ENCODE measurements around the gene TECTB.

Gene TECTB

DNA sequence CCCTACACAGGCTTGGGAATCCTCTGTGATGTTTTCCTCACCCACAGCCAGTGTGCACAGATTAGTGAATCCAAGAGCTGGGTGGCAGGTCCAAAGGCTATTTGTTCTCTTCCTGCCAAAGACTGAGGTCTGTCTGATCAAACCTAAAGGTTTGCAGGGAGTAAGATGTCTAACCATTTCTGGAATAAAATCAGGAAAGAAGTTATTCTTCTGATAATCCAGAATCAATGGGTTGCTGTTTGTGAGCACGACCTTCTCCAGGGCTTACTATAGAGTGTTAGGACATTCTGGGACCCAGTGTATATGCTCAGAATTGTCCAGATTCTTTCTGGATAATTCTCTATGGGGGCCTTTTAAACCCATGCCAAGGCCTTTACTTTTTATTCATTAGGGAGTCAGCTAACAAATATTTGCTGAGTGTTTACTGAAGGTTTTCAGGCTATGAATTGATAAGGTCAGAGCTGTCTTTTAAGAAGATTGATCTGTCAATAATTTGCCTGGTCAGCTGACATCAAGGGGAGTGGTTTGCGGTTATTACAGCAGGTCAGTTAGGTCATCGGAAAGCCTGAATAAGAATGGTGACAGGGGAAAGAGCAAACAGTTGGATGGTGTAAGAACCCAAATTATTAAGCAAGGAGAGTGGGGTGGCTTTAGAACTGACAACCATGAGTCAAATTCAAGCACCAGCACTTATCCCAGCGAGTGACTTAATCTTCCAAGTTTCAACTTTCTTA lies 7.5 kb upstream of the TECTB start:
- DNase-seq (ENCODE audit: low read depth): no peak

DNA sequence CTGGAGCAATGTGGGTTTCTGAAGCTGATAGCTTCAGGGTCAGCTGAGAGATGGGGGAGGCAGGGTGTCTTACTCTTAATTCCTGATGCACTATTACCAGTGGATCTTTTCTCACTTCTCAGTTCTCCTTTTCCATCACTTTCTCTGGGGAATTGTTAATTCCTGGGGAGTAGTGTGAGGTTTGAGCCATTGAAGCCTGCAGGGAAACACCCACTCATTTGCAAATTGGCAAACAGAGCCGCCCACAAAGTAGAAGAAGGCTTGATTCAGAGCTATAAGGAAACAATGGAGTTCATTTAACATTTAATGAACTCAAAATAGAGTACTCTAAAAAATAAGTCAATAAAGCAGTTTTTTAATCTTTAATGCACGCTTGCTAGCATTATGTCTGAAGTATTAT lies 4.3 kb upstream of the TECTB start:
- no peak for DNase-seq (ENCODE audit: low read depth)

DNA sequence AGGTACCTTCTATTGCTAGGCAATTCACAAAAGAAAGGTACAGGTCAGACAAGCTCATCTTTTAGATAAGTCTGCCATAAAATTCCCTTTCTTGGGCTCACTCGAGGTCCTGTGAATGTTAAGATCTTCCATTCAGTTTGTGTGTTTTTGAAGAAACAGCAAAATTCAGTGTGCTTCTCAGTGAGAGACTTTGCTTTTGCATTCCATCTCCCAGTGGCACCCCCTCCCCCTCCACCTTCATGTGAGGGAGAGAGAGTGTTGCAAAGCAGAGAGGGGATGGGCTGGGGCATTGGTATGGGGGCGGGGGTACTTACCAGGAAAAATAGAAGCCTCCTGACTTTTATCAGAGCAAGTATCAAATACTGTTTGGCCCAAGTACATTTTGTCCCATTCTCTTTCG lies 3.8 kb upstream of the TECTB start:
- DNase-seq (ENCODE audit: low read depth): no peak

DNA sequence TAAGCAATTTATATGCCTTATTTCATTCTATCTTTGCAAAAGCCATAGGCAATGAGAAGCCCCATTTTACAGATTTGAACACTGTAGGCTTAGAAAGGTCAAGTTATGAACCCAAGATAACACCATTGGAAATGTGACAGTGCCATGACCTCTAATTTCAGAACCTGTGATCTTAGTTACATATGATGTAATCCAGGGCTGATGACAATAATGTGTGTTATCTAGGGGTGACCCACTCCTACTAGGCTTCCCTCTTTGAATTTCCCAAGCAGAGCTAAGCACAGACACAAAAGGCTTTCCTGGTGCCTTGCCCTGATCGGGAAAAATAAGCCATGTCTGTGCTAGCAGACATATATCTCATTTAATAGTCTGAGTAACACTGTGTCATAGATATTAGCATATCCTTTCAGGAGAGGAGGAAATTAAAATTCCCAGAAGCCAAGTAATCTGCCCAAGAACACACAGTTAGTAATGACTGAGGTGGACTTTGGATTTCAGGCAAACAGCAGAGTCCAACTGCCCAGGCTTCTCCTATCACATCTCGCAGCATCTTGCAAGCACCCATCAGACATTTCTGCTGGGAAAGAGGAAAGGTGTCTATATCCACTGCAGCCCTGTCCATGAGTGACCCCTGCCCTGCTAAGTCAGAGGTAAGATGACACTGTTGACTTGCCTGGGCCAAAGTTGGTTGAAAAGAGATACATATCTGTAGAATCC lies 2.8 kb upstream of the TECTB start:
- DNase-seq (ENCODE audit: low read depth): no peak

DNA sequence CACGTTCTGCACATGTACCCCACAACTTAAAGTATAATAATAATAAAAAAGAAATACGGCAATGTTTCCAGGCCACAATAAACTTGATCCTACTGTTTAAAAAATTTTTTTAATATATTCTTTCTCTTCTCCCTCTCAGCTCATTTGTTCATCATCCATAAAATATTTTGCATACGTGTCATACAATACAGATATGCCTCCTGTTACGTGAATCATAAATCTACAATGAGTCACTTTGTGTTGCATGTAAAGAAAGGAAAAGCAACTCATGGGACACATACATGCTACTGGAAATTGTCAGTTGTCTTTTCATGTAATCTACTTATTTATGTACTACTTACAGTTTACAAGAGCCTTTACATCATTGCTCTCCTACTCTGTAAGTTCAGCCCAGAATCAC lies 1.1 kb upstream of the TECTB start:
- peak; percentile 47 for DNase-seq (ENCODE audit: low read depth)

DNA sequence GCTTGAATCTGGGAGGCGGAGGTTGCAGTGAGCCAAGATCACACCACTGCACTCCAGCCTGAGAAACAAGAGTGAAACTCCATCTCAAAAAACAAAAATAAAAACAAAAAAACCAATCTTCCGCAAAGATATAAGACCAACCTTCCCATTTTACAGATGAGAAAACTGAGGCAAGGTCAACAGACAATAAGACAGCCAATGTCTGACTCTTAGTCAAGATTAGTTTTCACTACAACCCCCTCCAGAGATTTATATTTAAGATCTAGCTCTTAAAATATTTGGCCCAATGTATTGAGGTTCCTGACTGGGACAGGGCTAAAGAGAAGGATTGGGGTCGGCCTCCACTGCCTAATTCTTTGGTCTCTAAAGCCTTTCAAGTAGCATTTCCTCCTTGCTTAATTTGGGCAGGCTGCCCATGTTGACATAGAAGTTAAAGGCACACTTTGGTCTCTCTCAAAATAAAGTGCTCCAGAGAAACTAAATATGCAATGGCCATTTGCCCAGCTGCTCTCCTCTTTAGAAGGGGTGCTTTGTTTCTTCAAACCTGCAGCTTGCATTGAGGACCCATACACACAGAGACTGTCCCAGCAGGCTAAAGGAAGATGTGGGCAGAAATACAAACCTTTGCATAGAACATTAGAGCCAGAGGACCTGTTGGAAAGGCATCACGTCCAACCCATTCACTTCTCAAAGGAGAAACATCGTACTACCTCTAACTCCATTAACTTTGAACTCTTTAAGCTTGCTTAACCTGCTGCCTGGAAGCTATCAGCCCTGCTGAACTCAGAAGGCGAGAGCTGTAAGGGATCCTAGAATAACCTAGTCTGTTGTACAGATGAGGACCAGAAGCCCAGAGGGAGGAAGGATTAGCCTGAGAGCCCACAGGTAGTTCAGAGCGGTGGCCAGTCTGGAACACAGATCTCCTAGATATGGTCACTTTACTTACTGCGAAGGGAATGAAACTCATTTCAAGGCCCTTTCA lies 3.9 kb downstream of the TECTB start:
- DNase-seq (ENCODE audit: low read depth): no peak

DNA sequence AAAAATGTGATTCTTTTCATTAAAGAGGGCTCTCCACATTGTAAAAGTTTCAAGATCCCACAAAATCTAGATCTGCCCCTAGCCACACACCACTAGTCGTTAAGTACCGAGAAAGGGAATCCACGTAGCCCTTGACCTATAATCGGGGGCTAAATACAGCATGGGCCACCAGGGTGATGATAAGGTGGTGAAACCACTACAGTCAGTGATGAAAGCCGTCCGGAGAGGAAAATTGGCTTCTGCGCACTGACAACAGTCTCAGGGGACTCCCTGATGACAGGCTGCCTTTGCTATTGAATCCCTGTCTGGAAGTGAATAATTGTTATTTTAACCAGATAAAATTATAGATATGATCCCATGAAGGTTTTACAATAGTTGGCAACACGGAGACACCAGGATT lies 4.6 kb downstream of the TECTB start:
- DNase-seq (ENCODE audit: low read depth): no peak

DNA sequence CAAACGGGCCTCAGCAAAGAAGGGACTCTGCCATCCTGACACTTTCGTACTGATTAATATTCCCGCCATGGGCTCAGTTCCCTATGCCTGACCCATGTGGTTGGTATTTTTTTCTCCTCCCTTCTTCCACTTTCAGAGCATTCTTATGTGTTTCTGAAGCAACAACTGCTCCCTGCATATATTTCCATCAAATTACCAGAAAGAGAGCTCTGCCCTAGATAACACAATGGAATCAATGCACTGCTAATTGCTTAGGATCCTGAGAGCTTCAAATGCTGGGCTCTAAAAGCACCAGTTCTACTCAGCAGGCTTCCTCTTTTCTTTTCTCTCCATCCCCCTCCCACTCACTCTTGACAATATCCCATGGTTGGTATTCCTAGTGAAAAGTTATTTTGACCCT lies 5.3 kb downstream of the TECTB start:
- no peak for DNase-seq (ENCODE audit: low read depth)

DNA sequence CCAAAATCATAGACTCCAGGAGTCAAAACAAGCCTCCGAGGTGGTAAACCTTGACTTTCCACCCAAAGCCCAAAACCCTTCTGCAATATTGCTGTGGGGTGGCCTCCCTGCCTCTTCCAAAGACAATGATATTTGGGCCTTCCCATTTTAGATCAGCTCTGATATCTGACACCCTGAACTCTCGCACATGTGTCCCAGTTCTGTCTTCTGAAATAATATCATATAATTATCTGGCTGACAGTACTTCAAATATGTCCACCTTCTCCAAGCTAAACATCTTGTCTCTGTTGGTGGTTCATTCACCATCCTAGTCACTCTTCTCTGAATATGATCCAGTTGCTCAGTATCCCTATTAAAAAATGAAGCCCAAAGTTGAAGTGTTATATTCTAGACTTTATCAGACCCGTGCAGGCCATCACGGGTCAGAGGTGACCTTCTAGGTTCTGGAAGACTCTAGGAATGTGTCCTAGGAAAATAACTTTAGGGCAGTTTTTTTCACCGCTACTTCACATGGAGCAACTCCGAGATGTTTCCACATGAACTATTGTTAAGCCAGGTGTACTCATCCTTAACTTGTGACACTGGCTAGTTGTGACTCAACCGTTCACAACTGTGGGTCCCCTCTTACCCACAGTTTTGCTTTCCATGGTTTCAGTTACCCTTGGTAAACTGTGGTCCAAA lies 6.3 kb downstream of the TECTB start:
- DNase-seq (ENCODE audit: low read depth): no peak

DNA sequence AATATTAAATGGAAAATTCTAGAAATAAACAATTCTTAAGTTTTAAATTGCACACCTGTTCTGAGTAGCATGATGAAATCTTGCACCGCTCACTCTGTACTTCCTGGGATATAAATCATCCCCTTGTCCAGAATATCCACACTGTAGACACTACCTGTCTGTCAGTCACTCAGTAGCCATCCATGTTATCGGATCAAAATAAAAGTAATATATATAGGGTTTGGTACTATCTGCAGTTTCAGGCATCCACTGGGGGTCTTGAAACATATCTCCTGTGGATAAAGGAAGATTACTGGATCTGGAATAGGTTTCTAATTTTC lies 6.8 kb downstream of the TECTB start:
- no peak for DNase-seq (ENCODE audit: low read depth)

DNA sequence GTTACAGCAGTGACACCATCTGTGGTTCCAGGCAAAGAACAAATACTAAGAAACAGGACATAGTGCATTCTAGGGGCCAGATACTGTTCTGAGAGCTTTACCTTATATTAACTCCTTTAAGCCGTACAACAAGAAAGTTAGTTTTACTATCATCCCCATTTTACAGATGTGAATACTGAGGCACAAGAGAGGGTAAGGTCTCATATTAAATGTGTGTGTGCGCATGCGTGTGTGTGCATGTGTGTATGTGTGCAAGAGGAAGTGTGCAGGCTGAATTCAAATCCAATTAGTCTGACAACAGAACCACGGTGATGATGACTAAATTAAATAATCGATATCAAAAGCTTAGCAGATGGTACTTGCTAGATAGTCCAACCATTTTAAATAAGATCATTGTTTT lies 11.0 kb downstream of the TECTB start:
- DNase-seq (ENCODE audit: low read depth): no peak

DNA sequence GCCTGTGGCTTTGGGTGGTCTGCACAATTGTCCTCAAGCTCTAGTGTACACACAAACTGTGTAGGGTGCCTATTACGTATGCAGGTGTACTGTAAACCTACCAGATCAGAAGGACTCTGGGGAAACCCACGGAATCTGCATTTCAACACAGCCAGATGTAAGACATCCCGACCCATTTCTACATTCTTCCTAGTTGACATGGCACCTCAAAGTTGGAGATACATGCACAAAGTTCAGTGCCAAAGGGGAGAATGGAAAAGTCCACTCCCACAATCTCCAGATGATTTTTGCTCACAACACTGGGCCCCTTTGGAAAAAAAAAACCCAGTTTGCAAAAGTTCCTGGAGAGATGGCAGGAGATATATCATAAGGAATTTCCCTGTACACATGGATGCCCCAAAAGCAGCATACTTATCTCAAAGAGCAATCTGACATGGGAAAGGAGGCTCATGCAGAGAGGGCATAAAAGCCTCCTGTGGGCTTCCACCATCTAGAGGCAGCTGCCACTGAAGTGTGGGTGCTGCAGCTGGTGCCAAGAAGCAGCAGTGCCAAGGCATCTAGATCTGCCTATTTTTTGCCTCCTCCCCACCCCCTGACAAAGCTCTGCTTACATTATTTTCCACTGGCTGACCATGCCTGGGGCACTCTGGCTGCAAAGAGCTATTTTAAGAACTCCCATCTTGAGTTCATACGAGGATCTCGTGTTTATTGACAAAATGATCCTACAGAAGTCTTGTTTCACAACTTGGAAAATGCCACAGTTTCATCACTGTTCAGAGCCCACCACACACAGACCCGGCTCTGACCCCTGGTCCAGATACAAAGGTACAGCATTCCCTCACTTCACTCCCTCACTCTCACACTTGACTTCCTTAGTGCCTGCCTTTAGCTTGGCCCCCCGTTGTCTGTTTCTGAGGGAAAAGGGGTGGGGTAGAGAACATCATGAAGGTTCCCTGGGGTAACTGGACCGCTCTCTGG lies 12.9 kb downstream of the TECTB start:
- no peak for DNase-seq (ENCODE audit: low read depth)

DNA sequence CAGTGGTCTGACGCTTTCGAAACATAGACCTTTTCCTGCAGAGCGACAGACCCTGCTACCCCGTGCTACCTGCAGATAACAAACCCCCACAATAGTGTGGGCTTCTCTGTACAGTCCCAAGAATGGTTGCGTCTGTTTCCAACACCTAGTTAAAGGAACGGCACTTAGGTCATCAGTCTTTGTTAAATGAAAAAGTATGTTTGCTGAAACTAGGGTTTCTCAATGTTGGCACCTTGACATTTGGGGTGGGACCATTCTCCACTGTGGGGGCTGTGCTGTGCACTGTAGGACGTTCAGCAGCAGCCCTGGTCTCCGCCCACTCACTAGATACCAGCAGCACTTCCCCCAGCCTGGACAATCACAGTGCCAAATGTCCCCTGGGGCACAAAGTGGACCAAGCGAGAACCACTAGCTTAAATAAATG lies 13.7 kb downstream of the TECTB start:
- DNase-seq (ENCODE audit: low read depth): no peak

DNA sequence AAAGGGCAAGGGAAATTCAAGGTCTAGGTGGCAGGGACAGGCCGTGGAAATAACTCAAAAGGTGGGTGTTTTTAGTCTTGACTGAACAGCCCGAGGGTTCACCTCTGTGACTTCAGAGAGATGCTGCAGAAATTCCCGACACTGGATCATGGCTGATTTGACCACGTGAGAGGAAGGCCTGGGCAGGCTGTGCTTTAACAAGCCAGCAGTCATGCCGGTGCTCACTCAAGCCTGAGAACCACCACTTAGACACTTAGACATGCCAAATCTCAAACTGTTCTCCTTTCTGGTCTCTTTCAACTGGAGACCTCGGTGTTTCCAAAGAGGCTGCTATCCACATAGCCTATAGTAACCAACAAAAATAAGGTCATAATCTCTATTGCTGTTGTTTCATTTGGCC lies 15.4 kb downstream of the TECTB start:
- DNase-seq (ENCODE audit: low read depth): no peak

DNA sequence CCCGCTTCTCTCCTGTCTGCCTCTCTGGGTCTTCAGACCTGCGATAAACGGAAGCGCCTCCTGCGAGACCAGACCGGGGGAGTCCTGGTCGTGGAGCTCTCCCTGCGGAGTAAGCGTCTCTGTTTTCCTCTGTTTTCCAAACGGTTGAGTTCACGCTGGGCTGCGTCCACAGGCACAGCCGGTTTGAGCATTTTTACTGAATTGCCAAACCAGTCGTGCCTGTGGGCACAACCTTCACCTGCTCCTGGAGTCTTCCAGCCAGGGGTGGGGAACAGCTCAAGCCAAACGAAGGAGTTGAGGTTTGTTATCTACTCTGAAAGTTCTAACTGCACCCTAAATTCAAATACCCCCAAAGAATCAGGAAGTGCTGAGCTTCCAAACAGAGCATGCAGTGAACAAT lies 16.3 kb downstream of the TECTB start:
- DNase-seq (ENCODE audit: low read depth): no peak

DNA sequence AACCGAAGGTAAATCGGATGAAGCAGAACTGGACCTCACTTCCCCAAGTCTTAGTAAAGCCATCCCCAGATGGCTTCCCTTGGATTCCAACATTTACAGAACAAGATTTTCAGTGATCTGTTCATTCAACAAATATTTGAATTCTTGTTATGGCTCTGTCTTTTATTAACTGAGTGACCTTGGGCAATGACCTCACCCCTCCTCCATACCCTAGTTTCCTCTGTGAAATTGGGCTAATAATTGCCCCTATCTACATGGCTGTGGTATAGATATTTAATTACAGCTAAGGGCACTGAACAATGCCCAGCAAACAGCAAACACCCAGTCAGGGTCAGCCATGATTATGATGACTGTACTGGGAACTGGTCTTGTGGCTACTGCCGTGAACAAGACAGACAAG lies 19.1 kb downstream of the TECTB start:
- no peak for DNase-seq (ENCODE audit: low read depth)

DNA sequence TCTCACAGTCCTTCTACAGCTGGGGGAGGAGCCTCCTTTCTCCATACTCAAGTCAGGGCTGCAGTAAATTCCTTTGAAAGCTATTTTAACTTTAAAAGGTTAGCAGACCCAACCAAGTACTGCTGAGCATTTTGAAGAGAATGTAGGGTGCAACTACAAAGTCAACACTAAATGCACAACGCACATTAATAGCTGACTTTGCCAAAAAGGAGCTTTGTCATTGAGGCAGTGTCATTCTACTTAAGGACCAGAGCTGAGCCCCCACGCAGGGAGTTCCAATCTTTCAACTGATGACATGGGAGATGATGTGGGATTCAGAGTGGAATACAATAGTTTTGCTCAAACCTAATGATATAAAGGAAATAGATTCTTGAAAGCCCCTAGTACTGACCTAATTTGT lies 20.3 kb downstream of the TECTB start:
- no peak for DNase-seq (ENCODE audit: low read depth)

DNA sequence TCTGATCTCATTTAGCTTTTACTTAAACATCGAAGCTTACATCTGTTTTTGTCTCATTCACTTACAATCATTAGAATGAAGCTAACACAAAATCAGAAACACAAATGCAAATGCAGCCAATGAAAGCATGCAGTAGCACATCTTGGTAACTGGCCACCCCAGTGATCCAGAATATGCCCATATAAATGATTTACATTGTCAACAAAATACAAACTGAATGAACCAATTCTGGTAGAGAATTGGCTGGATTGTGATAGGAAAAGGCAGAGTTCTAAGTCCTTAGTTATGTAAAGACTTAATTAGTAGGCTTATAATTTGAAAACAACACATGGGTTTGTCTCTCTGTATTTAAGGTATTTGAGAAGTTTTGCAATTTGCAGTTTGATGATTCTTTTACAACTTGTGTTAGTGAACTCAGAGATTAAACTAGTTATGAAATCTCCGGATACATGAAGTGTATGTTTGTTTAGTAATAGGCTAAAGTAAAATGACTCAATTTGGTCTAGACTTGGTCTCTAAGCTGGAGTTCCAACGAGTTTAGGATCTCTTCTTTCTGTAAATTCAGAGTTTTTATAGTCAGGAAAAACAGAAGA lies 21.2 kb downstream of the TECTB start:
- DNase-seq (ENCODE audit: low read depth): no peak

DNA sequence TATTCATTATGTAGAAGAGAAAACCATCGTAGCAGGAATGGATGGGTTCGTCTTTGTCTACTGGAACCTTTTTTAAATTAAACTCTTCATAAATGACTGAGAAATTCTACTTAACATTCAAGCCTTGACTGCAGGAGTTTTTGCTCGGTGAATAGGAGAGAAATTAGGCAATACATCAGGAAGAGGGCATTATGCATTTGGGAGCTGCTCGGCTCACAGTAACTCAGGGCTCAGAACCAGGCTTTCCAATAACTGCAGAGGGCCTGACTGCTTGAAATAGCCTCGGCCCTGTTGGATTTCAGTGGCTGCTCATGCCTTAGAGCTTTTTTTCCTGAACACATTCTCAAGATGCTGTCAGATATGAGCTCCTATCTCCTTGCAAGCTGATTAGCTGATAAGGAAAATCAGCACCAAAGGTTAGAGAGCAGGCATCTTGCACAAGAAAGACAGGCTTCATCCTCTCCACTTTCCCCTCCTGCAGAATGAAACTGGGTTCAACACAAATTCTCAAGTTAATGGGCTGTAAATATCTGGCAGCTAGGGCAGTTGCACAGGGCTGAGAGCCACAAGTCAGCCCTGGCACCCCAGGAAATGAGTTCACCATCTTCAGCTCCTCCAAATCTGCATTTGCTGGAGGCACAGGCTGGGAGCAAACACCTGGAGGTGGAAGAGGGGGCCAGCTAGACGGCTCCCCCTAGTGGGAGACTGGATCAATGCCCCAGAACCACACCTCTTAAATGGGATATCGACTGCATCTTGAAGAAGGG lies 24.3 kb downstream of the TECTB start:
- peak; percentile 11 for DNase-seq (ENCODE audit: low read depth)

DNA sequence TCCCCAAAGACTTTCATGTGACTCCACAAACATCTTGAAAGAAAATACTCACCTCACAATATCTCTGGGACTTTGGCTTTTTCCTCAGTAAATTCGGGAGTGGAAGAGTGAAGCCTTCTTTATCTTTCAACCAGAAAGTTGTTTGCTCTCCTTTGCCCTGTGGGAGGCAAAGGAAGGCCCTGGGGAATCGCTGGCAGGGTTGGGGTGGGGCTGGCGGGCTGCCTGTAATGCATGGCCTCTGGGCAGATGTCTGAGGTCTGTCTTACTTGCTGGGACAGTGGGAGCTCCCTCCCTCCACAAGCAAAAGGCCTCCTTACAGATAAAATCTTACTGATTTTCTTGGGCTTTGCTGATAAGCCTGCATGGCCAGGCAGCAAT lies 24.9 kb downstream of the TECTB start:
- no peak for DNase-seq (ENCODE audit: low read depth)

Data from HS-5 (cell line).